Immature natural killer cell (primary cell): ENCODE data around the gene FOXM1. TPM values are rescaled to one million over a fixed set of nuclear protein-coding genes. Genes with fewer than 3 reads are reported as not detected.
"Not testable (repeated sequence)": the region's sequence is repeated elsewhere in the genome, so short reads cannot be mapped to it uniquely, and the experiment has no call there.

Experiments used
- DNase-seq, 3 donors: peaks; one replicate each; pipeline ENCODE4 v3.0.0; 2022; ENCODE audit warnings: mixed read lengths in 1 of 3
- H3K27ac Mint-ChIP-seq, 6 donors: one replicate each; pipeline ENCODE4 v1.8.0; 2020; ENCODE audit warnings: mixed read lengths in 6 of 6, mild to moderate bottlenecking in 5 of 6, inconsistent platforms in 4 of 6, moderate library complexity in 3 of 6
- H3K27me3 Mint-ChIP-seq, 3 donors: one replicate each; pipeline ENCODE4 v1.8.0; 2020 to 2021; ENCODE audit warnings: low read depth in 3 of 3, mild to moderate bottlenecking in 3 of 3, mixed read lengths in 3 of 3, moderate library complexity in 3 of 3, inconsistent platforms in 1 of 3
- H3K36me3 Mint-ChIP-seq, 3 donors: one replicate each; pipeline ENCODE4 v1.8.0; 2020; ENCODE audit warnings: mixed read lengths in 3 of 3, inconsistent platforms in 2 of 3, mild to moderate bottlenecking in 2 of 3
- H3K4me1 Mint-ChIP-seq, 2 donors: one replicate each; pipeline ENCODE4 v1.8.0; 2020; ENCODE audit warnings: inconsistent platforms in 2 of 2, mild to moderate bottlenecking in 2 of 2, mixed read lengths in 2 of 2, moderate library complexity in 1 of 2
- H3K4me3 Mint-ChIP-seq, 5 donors: one replicate each; pipeline ENCODE4 v1.8.0; 2020; ENCODE audit warnings: mild to moderate bottlenecking in 5 of 5, mixed read lengths in 5 of 5, inconsistent platforms in 3 of 5, moderate library complexity in 3 of 5
- H3K9me3 Mint-ChIP-seq, 6 donors: one replicate each; pipeline ENCODE4 v1.8.0; 2020; ENCODE audit warnings: mild to moderate bottlenecking in 6 of 6, mixed read lengths in 6 of 6, inconsistent platforms in 4 of 6, moderate library complexity in 3 of 6
- polyA plus RNA-seq, 3 donors: library from polyadenylated mRNA; unstranded; fragments of 300-500 nt; fragmentation: Illumina TruSeq; gene quantifications; one replicate each; pipeline ENCODE4 v1.2.3, GENCODE V29; 2021

The FOXM1 gene
- polyA plus RNA-seq, 3 donors from 2014 or later = 0.43 to 1.2 (median 0.46) TPM

DNA sequence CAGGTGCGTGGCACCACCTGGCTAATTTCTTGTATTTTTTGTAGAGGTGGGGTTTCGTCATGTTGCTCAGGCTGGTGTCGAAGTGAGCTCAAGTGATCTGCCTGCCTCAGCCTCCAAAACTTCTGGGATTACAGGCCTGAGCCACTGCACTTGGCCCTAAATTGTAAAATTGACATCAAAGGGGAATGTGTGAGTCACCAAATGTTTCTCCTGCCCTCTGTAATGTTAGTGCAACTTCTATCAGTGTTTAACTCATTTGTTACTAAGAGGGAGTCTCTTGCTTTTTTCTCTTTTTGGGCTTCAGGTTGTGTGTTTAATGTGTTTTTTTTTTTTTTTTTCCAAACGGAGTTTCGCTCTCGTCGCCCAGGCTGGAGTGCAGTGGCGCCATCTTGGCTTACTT is 16.0 kb upstream of the FOXM1 start:
- H3K9me3 Mint-ChIP-seq = no peaks in the 10 kb centered on the region
- peak overlapping the region in 2 of 6 donors; percentile 40 to 62 for H3K27ac Mint-ChIP-seq
- peaks cover 0 to 3% (median 0%) of the 10 kb centered on the region in 3 donors for H3K36me3 Mint-ChIP-seq
- DNase-seq = no peak
- H3K27me3 Mint-ChIP-seq = peaks cover 5 to 9% (median 8%) of the 10 kb centered on the region in 3 donors
- peaks cover 21 to 28% of the 10 kb centered on the region in 2 donors for H3K4me1 Mint-ChIP-seq
- H3K4me3 Mint-ChIP-seq = peak overlapping the region; percentile 22 to 50 (median 29)

DNA sequence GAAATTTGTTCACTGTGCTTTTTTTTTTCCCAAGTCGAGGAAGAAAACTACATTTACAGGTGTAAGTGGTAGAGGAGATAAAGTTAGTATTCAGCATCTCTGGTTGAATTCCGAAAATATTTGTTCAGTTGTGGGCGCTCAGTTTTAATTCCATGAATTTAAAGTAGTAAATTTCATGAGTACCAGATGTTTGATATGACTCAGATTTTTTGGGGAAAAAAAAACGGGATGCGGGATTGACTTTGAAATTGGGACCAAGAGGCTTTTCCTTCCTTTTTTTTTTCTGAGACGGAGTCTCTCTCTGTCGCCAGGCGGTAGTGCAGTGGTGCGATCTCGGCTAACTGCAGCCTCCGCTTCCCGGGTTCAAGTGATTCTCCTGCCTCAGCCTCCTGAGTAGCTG is 15.3 kb upstream of the FOXM1 start:
- Mint-ChIP-seq H3K9me3 (no peaks in the 10 kb centered on the region), H3K36me3 (peaks cover 0 to 3% (median 0%) of the 10 kb centered on the region in 3 donors), H3K27ac (no peak overlapping the region), H3K4me3 (peak overlapping the region; percentile 94 to 100 (median 98)), H3K4me1 (peaks cover 21 to 28% of the 10 kb centered on the region in 2 donors), H3K27me3 (peaks cover 5 to 9% (median 8%) of the 10 kb centered on the region in 3 donors)
- no peak for DNase-seq

DNA sequence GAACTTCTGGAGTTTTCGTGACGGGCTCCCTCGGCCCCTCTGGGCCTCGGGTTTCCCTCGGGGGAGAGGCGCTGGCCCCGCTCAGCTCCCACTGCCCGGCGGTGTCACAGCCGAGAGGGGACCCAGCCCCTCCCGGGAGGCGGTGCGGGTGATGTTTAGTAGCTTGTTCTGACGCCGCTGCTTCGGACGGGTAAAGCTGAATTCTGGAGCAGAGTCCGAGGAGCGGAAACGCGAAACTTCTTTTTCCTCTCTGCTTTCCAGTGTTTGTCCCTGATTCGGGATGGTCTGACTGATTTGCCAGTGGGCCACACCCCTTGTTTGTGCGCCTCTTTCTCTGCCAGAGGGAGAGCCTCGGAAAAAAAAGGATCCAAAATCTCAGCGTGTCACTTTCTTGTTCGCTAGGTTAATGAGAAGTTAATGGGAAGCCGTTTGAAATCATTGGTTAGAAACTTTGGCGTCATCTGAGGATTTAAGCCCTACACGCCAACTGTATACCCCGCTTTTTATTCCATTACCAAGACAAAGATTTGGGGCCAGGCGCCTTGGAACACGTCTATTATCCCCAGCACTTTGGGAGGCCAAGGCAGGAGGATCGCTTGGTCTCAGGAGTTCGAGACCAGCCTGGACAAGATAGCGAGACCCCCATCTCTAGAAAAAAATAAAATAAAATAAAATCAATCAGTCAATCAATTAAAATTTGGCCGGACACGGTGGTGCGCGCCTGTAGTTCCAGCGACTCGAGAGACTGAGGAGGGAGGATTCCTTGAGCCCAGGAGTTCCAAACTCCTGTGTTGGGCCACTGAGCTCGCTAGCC is 14.5 kb upstream of the FOXM1 start:
- Mint-ChIP-seq H3K27ac (peak overlapping the region; percentile 81 to 96 (median 94)), H3K27me3 (peaks cover 5 to 9% (median 8%) of the 10 kb centered on the region in 3 donors), H3K9me3 (no peaks in the 10 kb centered on the region), H3K36me3 (peaks cover 0 to 3% (median 0%) of the 10 kb centered on the region in 3 donors), H3K4me3 (peak overlapping the region; percentile 94 to 100 (median 98)), H3K4me1 (peaks cover 21 to 28% of the 10 kb centered on the region in 2 donors)
- no peak for DNase-seq

- H3K4me1 Mint-ChIP-seq = peaks cover 21 to 28% of the 10 kb centered on the region in 2 donors
- peak within 1 kb of the TSS; percentile 90 to 98 (median 95) for H3K27ac Mint-ChIP-seq
- H3K36me3 Mint-ChIP-seq = peaks cover 0 to 7% (median 0%) of the 10 kb centered on the region in 3 donors
- H3K4me3 Mint-ChIP-seq = peak within 1 kb of the TSS; percentile 94 to 100 (median 98)
- no peaks in the 10 kb centered on the region for H3K9me3 Mint-ChIP-seq
- DNase-seq = peak; percentile 98 to 99 (median 99)
- H3K27me3 Mint-ChIP-seq = peaks cover 5 to 9% (median 8%) of the 10 kb centered on the region in 3 donors
Measured at GRCh38 chr12:2890388-2891239, 13.6 kb upstream of the FOXM1 start, which contains the start of gene TULP3. TULP3 (plus strand) TSS chr12:2890891; CDS start chr12:2890948, 57 bp downstream.

- H3K4me3 Mint-ChIP-seq = peak overlapping the region; percentile 94 to 100 (median 98)
- peaks cover 0 to 7% (median under 1%) of the 10 kb centered on the region in 3 donors for H3K36me3 Mint-ChIP-seq
- no peak for DNase-seq
- peaks cover 5 to 9% (median 8%) of the 10 kb centered on the region in 3 donors for H3K27me3 Mint-ChIP-seq
- peaks cover 21 to 31% of the 10 kb centered on the region in 2 donors for H3K4me1 Mint-ChIP-seq
- H3K9me3 Mint-ChIP-seq = no peaks in the 10 kb centered on the region
- peak overlapping the region; percentile 90 to 98 (median 95) for H3K27ac Mint-ChIP-seq
Measured at GRCh38 chr12:2890001-2890387, 13.0 kb upstream of the FOXM1 start.

DNA sequence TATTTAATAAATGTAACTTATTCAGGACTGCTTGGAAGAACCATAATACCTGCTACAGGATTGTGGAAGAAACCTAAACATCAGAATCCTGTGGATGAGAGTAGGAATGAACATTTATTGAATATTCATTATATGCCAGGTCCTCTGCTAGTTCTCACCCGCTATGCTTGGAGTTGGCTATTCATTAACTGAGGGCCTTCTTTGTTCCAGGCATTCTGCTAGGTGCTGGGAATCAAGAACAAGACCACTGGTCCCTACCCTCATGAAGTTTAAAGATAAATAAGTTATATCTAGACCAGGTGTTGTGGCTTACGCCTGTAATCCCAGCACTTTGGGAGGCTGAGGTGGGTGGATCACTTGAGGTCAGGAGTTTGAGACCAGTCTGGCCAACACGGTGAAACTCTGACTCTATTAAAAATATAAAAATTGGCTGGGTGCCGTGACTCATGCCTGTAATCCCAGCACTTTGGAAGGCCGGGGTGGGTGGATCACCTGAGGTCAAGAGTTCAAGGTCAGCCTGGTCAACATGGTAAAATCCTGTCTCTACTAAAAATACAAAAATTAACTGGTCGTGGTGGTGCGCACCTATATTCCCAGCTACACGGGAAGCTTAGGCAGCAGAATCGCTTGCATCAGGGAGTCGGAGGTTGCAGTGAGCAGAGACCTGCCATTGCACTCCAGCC is 9.9 kb upstream of the FOXM1 start:
- H3K4me3 Mint-ChIP-seq = no peak overlapping the region
- no peak for DNase-seq
- no peak overlapping the region for H3K27ac Mint-ChIP-seq
- H3K36me3 Mint-ChIP-seq = peaks cover 0 to 7% (median 5%) of the 10 kb centered on the region in 3 donors
- H3K27me3 Mint-ChIP-seq = peaks cover 5 to 7% (median 6%) of the 10 kb centered on the region in 3 donors
- H3K4me1 Mint-ChIP-seq = peaks cover 22 to 32% of the 10 kb centered on the region in 2 donors
- no peaks in the 10 kb centered on the region for H3K9me3 Mint-ChIP-seq

DNA sequence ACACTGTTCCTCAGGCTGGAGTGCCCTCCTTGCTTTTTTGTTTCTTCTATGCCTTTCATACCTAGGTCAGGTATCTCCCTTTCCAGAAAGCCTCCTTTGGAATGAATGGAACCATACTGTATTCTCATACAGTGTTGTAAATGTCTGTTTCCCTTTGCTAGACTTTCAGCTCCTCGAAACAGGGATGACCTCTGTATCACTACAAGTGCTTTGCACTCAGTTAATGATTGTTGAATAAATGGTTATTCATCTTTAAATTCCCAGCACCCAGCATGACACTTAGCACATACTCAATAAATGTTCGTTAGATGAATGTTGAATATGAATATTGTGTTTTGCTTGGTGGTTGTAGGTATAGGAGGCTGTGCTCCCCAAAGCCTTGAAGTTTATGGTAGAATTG is 7.8 kb upstream of the FOXM1 start:
- H3K4me3 Mint-ChIP-seq = no peak overlapping the region
- H3K27ac Mint-ChIP-seq = peak overlapping the region in 4 of 6 donors; percentile 9 to 57 (median 20)

DNA sequence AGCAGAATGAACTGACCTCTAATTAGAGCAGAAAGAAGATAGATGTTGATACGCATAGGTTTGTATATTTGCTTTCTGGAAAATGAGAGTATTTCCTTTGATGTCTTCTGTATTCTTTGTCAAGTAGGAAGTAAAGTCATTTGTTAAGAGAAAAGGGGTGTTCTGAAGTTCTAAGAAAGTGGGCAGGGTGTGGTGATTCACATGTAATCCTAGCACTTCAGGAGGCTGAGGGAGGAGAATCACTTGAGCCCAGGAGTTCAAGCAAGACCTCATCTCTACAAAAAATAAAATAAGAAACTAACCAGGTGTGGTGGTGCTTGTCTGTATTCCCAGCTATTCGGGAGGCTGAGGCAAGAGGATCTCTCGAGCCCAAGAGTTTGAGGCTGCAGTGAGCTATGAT is 2.9 kb upstream of the FOXM1 start:
- peaks cover 0 to 3% (median 0%) of the 10 kb centered on the region in 3 donors for H3K36me3 Mint-ChIP-seq
- peaks cover 28 to 38% of the 10 kb centered on the region in 2 donors for H3K4me1 Mint-ChIP-seq
- peaks cover 3 to 8% (median 4%) of the 10 kb centered on the region in 3 donors for H3K27me3 Mint-ChIP-seq
- H3K27ac Mint-ChIP-seq = peak overlapping the region in 1 of 6 donors; percentile 64
- no peaks in the 10 kb centered on the region for H3K9me3 Mint-ChIP-seq
- DNase-seq = no peak
- peak overlapping the region in 1 of 5 donors; percentile 32 for H3K4me3 Mint-ChIP-seq

More for the DNA sequence above, 7.8 kb upstream of the FOXM1 start:
- no peaks in the 10 kb centered on the region for H3K27me3 Mint-ChIP-seq
- H3K36me3 Mint-ChIP-seq = peaks cover 0 to 5% (median 4%) of the 10 kb centered on the region in 3 donors
- no peaks in the 10 kb centered on the region for H3K9me3 Mint-ChIP-seq
- no peak for DNase-seq
- H3K4me1 Mint-ChIP-seq = peaks cover 11 to 15% of the 10 kb centered on the region in 2 donors

DNA sequence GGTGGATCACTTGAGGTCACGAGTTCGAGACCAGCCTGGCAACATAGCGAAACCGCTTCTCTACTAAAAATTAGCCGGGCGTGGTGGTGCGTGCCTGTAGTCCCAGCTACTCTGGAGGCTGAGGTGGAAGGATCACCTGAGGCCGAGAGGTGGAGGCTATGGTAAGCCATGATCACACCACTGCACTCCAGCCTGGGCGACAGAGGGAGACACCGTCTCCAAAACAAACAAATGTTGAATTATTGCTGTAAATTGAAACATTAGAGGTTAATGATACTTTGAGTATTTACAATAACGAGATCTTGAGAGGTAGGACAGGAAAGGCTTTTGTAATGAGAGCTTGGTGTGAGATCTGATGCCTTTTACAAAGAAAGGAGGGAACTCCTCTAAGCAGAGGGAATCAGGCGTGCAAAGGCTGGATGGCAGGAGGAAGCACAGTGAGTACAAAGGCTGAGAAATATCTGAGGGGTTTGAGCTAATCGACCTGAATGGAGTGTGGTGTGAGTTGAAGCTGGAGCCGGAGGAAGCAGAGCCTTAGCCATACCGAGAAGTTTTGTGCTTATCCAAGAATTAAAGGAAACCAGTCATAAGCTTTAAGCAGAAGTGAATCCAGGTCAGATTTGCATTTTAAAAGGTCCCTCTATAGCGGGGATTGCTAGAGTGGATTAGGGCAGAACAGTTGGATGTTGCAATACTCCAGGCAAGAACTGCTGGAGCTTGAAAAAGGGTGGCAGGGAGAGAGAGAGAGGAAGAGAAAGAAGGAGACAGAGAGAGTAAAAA is 1.2 kb upstream of the FOXM1 start:
- Mint-ChIP-seq H3K9me3 (no peaks in the 10 kb centered on the region), H3K27me3 (peaks cover 3 to 8% (median 4%) of the 10 kb centered on the region in 3 donors), H3K27ac (peak overlapping the region; percentile 95 to 99 (median 97)), H3K4me3 (peak overlapping the region; percentile 98 to 99 (median 99)), H3K4me1 (peaks cover 27 to 33% of the 10 kb centered on the region in 2 donors), H3K36me3 (no peaks in the 10 kb centered on the region)
- DNase-seq = no peak

DNA sequence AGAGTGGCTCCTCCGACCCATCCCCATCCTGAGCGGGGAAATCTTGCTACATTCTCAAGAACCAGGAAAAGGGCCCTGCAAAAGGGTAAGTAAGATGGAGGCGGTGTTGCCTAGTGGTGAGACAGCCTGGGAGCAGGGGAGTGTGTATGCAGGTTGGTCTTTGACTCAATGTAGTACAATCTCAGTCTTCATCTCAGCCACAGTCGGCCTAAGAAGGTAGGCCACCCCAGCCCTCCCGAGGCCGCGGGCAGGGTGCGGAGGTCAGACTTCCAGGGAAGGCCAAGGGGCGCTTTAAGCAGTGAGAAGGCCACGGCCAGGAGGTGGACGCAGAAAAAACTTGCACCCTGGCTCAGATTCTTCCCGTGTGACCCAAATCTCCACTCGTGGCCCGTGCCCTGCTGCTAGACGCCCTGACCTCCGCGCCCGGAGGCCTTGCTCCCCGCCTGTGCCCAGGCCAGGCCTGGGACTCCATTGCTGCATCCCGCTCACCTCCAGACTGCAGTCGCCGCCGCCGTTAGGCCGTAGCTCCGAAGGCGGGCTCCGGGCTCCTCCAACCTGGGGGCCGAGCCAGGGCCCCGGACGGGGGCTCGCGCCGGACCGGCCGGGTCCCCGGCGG is 435 bp downstream of the FOXM1 start:
- H3K36me3 Mint-ChIP-seq = no peaks in the 10 kb centered on the region
- peak overlapping the region; percentile 30 to 96 (median 76) for H3K27ac Mint-ChIP-seq
- H3K27me3 Mint-ChIP-seq = peaks cover 3 to 8% (median 4%) of the 10 kb centered on the region in 3 donors
- H3K9me3 Mint-ChIP-seq = no peaks in the 10 kb centered on the region
- H3K4me3 Mint-ChIP-seq = peak overlapping the region; percentile 82 to 99 (median 86)
- peaks cover 25 to 33% of the 10 kb centered on the region in 2 donors for H3K4me1 Mint-ChIP-seq
- peak in 1 of 3 donors; percentile 10 for DNase-seq

- H3K36me3 Mint-ChIP-seq, H3K27ac Mint-ChIP-seq, H3K4me1 Mint-ChIP-seq, H3K4me3 Mint-ChIP-seq, DNase-seq, H3K27me3 Mint-ChIP-seq, H3K9me3 Mint-ChIP-seq: not testable (repeated sequence)
Measured at GRCh38 chr12:2868986-2869632, 7.9 kb downstream of the FOXM1 start.

DNA sequence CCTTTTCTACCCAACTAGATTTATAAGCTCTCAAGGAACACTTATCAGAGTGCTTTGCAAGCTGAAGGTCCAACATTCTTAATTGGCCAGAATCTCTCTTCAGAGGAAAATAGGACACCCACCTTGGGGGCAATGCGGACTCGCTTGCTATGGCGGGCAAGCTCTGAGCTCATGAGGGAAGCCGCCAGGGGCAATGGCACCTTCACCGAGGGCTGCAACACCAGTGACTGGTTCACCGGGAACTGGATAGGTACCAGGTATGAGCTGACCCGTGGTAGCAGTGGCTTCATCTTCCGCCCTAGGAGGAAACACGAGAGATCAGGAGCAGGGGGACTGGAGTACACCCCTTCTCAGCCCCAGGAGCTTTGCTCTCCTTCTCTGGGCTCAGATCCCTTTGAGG is 12.8 kb downstream of the FOXM1 start:
- no peak for DNase-seq
- Mint-ChIP-seq H3K9me3 (no peaks in the 10 kb centered on the region), H3K27me3 (no peaks in the 10 kb centered on the region), H3K27ac (no peak overlapping the region), H3K4me1 (no peaks in the 10 kb centered on the region), H3K4me3 (no peak overlapping the region), H3K36me3 (no peaks in the 10 kb centered on the region)
